NB4 (cell line): Measurements from ENCODE around the gene KPNA4.

Experiments used
- CTCF ChIP-seq: IDR thresholded peaks from one replicate; pipeline ENCODE4 v1.5.1; 2012; ENCODE audit warnings: low read depth, low read length
- POLR2A ChIP-seq: IDR thresholded peaks from 2 replicates; pipeline ENCODE4 v1.6.1; 2011; ENCODE audit warnings: mild to moderate bottlenecking; ENCODE audit not compliant: insufficient read length; ENCODE audit errors: extremely low read depth

DNA sequence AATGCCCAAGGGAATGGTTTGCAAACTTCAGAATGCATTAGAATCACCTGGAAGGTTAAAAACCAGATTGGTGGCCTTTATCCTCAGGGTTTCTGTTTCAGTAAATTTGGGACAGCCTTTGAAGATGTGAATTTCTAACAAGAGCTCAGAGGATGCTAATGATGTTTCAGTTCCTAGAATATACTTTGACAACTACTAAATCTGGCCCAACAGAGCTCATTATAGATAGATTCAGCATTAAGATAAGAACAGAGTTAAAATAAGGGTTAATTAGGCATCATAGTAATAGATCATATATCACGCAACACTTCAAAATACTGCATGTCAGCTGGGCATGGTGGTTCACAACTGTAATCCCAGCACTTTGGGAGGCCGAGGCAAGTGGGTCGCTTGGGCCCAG, 9.3 kb upstream of the KPNA4 start:
- TF ChIP-seq CTCF (no peak), POLR2A (no peak)
